HEK293 (cell line): ENCODE measurements around the gene GARIN5B.

Experiments
- CTCF ChIA-PET: fragments of 350-600 bp; formaldehyde crosslinking; extraction: SDS; loops from one replicate; lab custom pipeline; 2021; ENCODE audit warnings: antibody characterized with exemption; lab: Yijun Ruan, JAX
- POLR2A ChIA-PET: fragments of 300-600 bp; formaldehyde crosslinking; extraction: SDS; loops from one replicate; lab custom pipeline; 2020; ENCODE audit warnings: antibody characterized with exemption, inconsistent platforms; lab: Yijun Ruan, JAX
- H3K27ac ChIP-seq: fragments of 200-500 bp; sonication (Bioruptor generic); 2 replicates; pipeline ENCODE4 v1.5.1; 2014; ENCODE audit warnings: low read depth, low read length, control low read depth, inconsistent platforms; ENCODE audit errors: extremely low read depth
- H3K36me3 ChIP-seq, 2 experiments: fragments of 200-500 bp in 1 of 2; sonication (Bioruptor generic) in 1 of 2; 1 replicate in 1 of 2; 2 replicates in 1 of 2; pipeline ENCODE4 v1.5.1; 2014 to 2017; ENCODE audit warnings: inconsistent platforms in 2 of 2, low read length in 2 of 2; ENCODE audit not compliant: control insufficient read depth in 2 of 2, insufficient read depth in 1 of 2
- H3K4me1 ChIP-seq: fragments of 200-500 bp; sonication (Bioruptor generic); 2 replicates; pipeline ENCODE4 v1.5.1; 2014; ENCODE audit warnings: mild to moderate bottlenecking, low read length, inconsistent platforms; ENCODE audit not compliant: control insufficient read depth, insufficient read depth
- H3K4me3 ChIP-seq: 2 replicates; pipeline ENCODE4 v1.5.1; 2011; ENCODE audit warnings: low read depth, mild to moderate bottlenecking, control low read depth, low read length, moderate library complexity
- H3K9me3 ChIP-seq: fragments of 200-500 bp; sonication (Bioruptor generic); 2 replicates; pipeline ENCODE4 v1.5.1; 2014; ENCODE audit warnings: low read depth, low read length, inconsistent platforms; ENCODE audit not compliant: control insufficient read depth, insufficient read depth
- BCL6B ChIP-seq: fragments of 450-650 bp; formaldehyde crosslinking; IDR thresholded peaks from 2 replicates; pipeline ENCODE4 v1.5.1; 2017; ENCODE audit warnings: missing biosample characterization, missing genetic modification characterization
- MYNN ChIP-seq: fragments of 450-650 bp; formaldehyde crosslinking; IDR thresholded peaks from 2 replicates; pipeline ENCODE4 v1.5.1; 2016; ENCODE audit warnings: missing biosample characterization, missing genetic modification characterization, borderline replicate concordance
- PRDM4 ChIP-seq: fragments of 450-650 bp; formaldehyde crosslinking; IDR thresholded peaks from 2 replicates; pipeline ENCODE4 v1.5.1; 2017; ENCODE audit warnings: missing biosample characterization, missing genetic modification characterization
- SCRT2 ChIP-seq: fragments of 450-650 bp; formaldehyde crosslinking; IDR thresholded peaks from 2 replicates; pipeline ENCODE4 v1.5.1; 2016; ENCODE audit warnings: missing biosample characterization, missing genetic modification characterization
- TSHZ1 ChIP-seq: fragments of 450-650 bp; formaldehyde crosslinking; IDR thresholded peaks from 2 replicates; pipeline ENCODE4 v1.5.1; 2016; ENCODE audit warnings: missing biosample characterization, missing genetic modification characterization, borderline replicate concordance
- ZNF169 ChIP-seq: fragments of 450-650 bp; formaldehyde crosslinking; IDR thresholded peaks from 2 replicates; pipeline ENCODE4 v1.5.1; 2016; ENCODE audit warnings: missing biosample characterization, missing genetic modification characterization
- ZNF214 ChIP-seq: fragments of 450-650 bp; formaldehyde crosslinking; IDR thresholded peaks from 2 replicates; pipeline ENCODE4 v1.5.1; 2017; ENCODE audit warnings: missing biosample characterization, mild to moderate bottlenecking, missing genetic modification characterization, borderline replicate concordance
- ZNF747 ChIP-seq: fragments of 450-650 bp; formaldehyde crosslinking; IDR thresholded peaks from 2 replicates; pipeline ENCODE4 v1.5.1; 2016; ENCODE audit warnings: missing biosample characterization, missing genetic modification characterization
- ZSCAN18 ChIP-seq: fragments of 450-650 bp; formaldehyde crosslinking; IDR thresholded peaks from 2 replicates; pipeline ENCODE4 v1.5.1; 2016; ENCODE audit warnings: missing biosample characterization, missing genetic modification characterization

Gene GARIN5B

GRCh38 chr19:55312621-55313512 is 50.2 kb downstream of the GARIN5B start (continued):
- TF ChIP-seq TSHZ1 (tag by site-specific recombination): no peak
- TF ChIP-seq MYNN (tag by site-specific recombination): no peak

- Histone ChIP-seq H3K4me3 (no peak overlapping the region), H3K27ac (no peak overlapping the region), H3K36me3 (peaks cover 13 to 33% of the 10 kb centered on the region in 2 experiments), H3K9me3 (no peaks in the 10 kb centered on the region), H3K4me1 (no peaks in the 10 kb centered on the region)
- CTCF ChIA-PET: interaction anchor here (5.7 kb wide), 1 partner anchor 9 kb away, joined by 45 read pairs; no protein-coding TSS in a partner anchor
- TF ChIP-seq PRDM4 (tag by site-specific recombination): no peak
- no peak for TF ChIP-seq ZNF747 (tag by site-specific recombination)
- no peak for TF ChIP-seq ZNF169 (tag by site-specific recombination)
- no peak for TF ChIP-seq SCRT2 (tag by site-specific recombination)
- POLR2A ChIA-PET: interaction anchor here (1.0 to 1.4 kb wide), 4 partner anchors 10 to 78 kb away, joined by 3 to 4 read pairs (median 3); no protein-coding TSS in a partner anchor
Measured at GRCh38 chr19:55311797-55312196, 51.3 kb downstream of the GARIN5B start.

- Histone ChIP-seq H3K27ac (no peak overlapping the region), H3K9me3 (no peaks in the 10 kb centered on the region), H3K4me1 (no peaks in the 10 kb centered on the region), H3K36me3 (peaks cover 14 to 37% of the 10 kb centered on the region in 2 experiments), H3K4me3 (no peak overlapping the region)
- CTCF ChIA-PET: interaction anchor here (5.7 kb wide), 1 partner anchor 9 kb away, joined by 45 read pairs; no protein-coding TSS in a partner anchor
- POLR2A ChIA-PET: interaction anchor here (1.0 to 1.4 kb wide), 2 partner anchors 27 to 78 kb away, joined by 3 read pairs; no protein-coding TSS in a partner anchor
- TF ChIP-seq BCL6B: no peak
- no peak for TF ChIP-seq ZNF214
- TF ChIP-seq ZSCAN18 (tag by site-specific recombination): no peak
Measured at GRCh38 chr19:55311397-55311796, 51.7 kb downstream of the GARIN5B start.
